H1 (cell line): ENCODE measurements around the gene QDPR. TPM values are rescaled to one million over a fixed set of nuclear protein-coding genes. Genes with fewer than 3 reads are reported as not detected.

Source experiments
- CTCF ChIA-PET: fragments of 300-600 bp; sonication (Branson Sonifier 250); formaldehyde crosslinking; loops from one replicate; lab custom pipeline; 2021; ENCODE audit not compliant: partially characterized antibody; lab: Charles Lee
- POLR2A ChIA-PET: fragments of 300-600 bp; sonication (Branson Sonifier 250); formaldehyde crosslinking; loops from one replicate; lab custom pipeline; 2021; ENCODE audit warnings: inconsistent platforms; ENCODE audit not compliant: partially characterized antibody; lab: Charles Lee
- DNase-seq, 2 experiments: peaks; one replicate each; pipeline versions ENCODE4 v3.0.0 to v3.0.0-alpha.2; 2010 to 2022; ENCODE audit warnings: low spot score in 2 of 2, low read depth in 1 of 2, mixed read lengths in 1 of 2
- FAIRE-seq: peaks from 2 replicates; lab custom pipeline; 2011; peaks lifted over from hg19 to GRCh38; lab: Jason Lieb, UNC
- H2AFZ ChIP-seq: 2 replicates; pipeline ENCODE4 v1.8.1; 2012; ENCODE audit warnings: low read length, inconsistent platforms
- H2AK5ac ChIP-seq: 2 replicates; pipeline ENCODE4 v1.6.1; 2013; ENCODE audit warnings: low read depth, low read length
- H2BK120ac ChIP-seq: replicated peaks from 2 replicates; pipeline ENCODE3; 2013; ENCODE audit warnings: low read depth, low read length, inconsistent platforms
- H2BK12ac ChIP-seq: 2 replicates; pipeline ENCODE4 v1.6.1; 2013; ENCODE audit warnings: low read depth, low read length
- H2BK15ac ChIP-seq: 2 replicates; pipeline ENCODE4 v1.6.1; 2013; ENCODE audit warnings: low read length
- H2BK20ac ChIP-seq: 2 replicates; pipeline ENCODE4 v1.6.1; 2013; ENCODE audit warnings: low read length
- H2BK5ac ChIP-seq: 2 replicates; pipeline ENCODE4 v1.6.1; 2013; ENCODE audit warnings: low read depth, low read length
- H3K14ac ChIP-seq: 2 replicates; pipeline ENCODE4 v1.6.1; 2013; ENCODE audit warnings: inconsistent platforms; ENCODE audit not compliant: insufficient read length
- H3K18ac ChIP-seq: 2 replicates; pipeline ENCODE4 v1.6.1; 2013; ENCODE audit warnings: low read length; ENCODE audit errors: extremely low read depth
- H3K23ac ChIP-seq: 2 replicates; pipeline ENCODE4 v1.6.1; 2013; ENCODE audit warnings: inconsistent platforms; ENCODE audit not compliant: insufficient read length
- H3K23me2 ChIP-seq: 2 replicates; pipeline ENCODE4 v1.6.1; 2013; ENCODE audit warnings: low read depth, low read length
- H3K27ac ChIP-seq: 2 replicates; pipeline ENCODE4 v1.6.1; 2011; ENCODE audit warnings: low read depth, low read length, inconsistent platforms
- H3K27me3 ChIP-seq, 4 experiments: replicated peaks in 1 of 4; 1 replicate in 1 of 4; 2 replicates in 3 of 4; pipeline versions ENCODE4 v1.6.1 to v1.8.1; 2011 to 2013; ENCODE audit warnings: low read length in 3 of 4, mild to moderate bottlenecking in 3 of 4, inconsistent platforms in 2 of 4, mixed read lengths in 2 of 4, moderate library complexity in 1 of 4; ENCODE audit not compliant: control insufficient read depth in 3 of 4, insufficient read depth in 3 of 4; ENCODE audit errors: extremely low read depth in 1 of 4
- H3K36me3 ChIP-seq, 4 experiments: 2 replicates each; pipeline versions ENCODE4 v1.6.1 to v1.8.1; 2011 to 2013; ENCODE audit warnings: mild to moderate bottlenecking in 4 of 4, low read length in 3 of 4, moderate library complexity in 2 of 4, control low read depth in 1 of 4, inconsistent platforms in 1 of 4; ENCODE audit not compliant: insufficient read depth in 4 of 4, control insufficient read depth in 2 of 4
- H3K4ac ChIP-seq: replicated peaks from 2 replicates; pipeline ENCODE3; 2013; ENCODE audit warnings: low read length, low read depth, mixed read lengths, inconsistent platforms; ENCODE audit not compliant: insufficient read length
- H3K4me1 ChIP-seq, 4 experiments: replicated peaks in 1 of 4; 1 replicate in 1 of 4; 2 replicates in 3 of 4; pipeline versions ENCODE4 v1.6.1 to v1.8.1; 2011 to 2013; ENCODE audit warnings: low read length in 3 of 4, inconsistent platforms in 2 of 4, mixed read lengths in 1 of 4; ENCODE audit not compliant: insufficient read depth in 4 of 4, control insufficient read depth in 3 of 4
- H3K4me2 ChIP-seq, 2 experiments: 2 replicates each; pipeline versions ENCODE4 v1.6.1 to v1.8.1; 2011 to 2013; ENCODE audit warnings: low read depth in 2 of 2, low read length in 2 of 2, control low read depth in 1 of 2, inconsistent platforms in 1 of 2, mild to moderate bottlenecking in 1 of 2; ENCODE audit not compliant: insufficient read depth in 1 of 2
- H3K4me3 ChIP-seq, 4 experiments: fragments of 200-600, 300-600 bp in 1 of 4; sonication (generic), shearing (Covaris generic), sonication (Bioruptor Twin) in 1 of 4; 2 replicates each; pipeline versions ENCODE4 v1.5.1 to v1.8.1; 2011 to 2016; ENCODE audit warnings: low read length in 4 of 4, low read depth in 3 of 4, control low read depth in 2 of 4, inconsistent platforms in 2 of 4, mild to moderate bottlenecking in 2 of 4, mixed read lengths in 1 of 4, moderate library complexity in 1 of 4; ENCODE audit not compliant: insufficient read depth in 2 of 4; ENCODE audit errors: extremely low read depth in 1 of 4
- H3K56ac ChIP-seq: replicated peaks from 2 replicates; pipeline ENCODE3; 2013; ENCODE audit warnings: low read depth, mild to moderate bottlenecking, mixed read lengths, low read length, inconsistent platforms; ENCODE audit not compliant: insufficient read length
- H3K79me1 ChIP-seq: 2 replicates; pipeline ENCODE4 v1.6.1; 2013; ENCODE audit warnings: low read depth, low read length, control low read depth
- H3K79me2 ChIP-seq, 2 experiments: 2 replicates each; pipeline versions ENCODE4 v1.6.1 to v1.8.1; 2012 to 2013; ENCODE audit warnings: low read length in 2 of 2, mild to moderate bottlenecking in 2 of 2, inconsistent platforms in 1 of 2; ENCODE audit not compliant: insufficient read depth in 2 of 2, control insufficient read depth in 1 of 2
- H3K9ac ChIP-seq, 4 experiments: replicated peaks in 1 of 4; 1 replicate in 1 of 4; 2 replicates in 3 of 4; pipeline versions ENCODE4 v1.6.1 to v1.8.1; 2011 to 2013; ENCODE audit warnings: low read depth in 3 of 4, low read length in 3 of 4, control low read depth in 2 of 4, mild to moderate bottlenecking in 2 of 4, moderate library complexity in 2 of 4, inconsistent platforms in 1 of 4; ENCODE audit errors: extremely low read depth in 1 of 4
- H3K9me3 ChIP-seq, 2 experiments: 2 replicates each; pipeline versions ENCODE4 v1.6.1 to v1.8.1; 2012 to 2013; ENCODE audit warnings: mild to moderate bottlenecking in 2 of 2, moderate library complexity in 2 of 2, control low read depth in 1 of 2, inconsistent platforms in 1 of 2, low read depth in 1 of 2, low read length in 1 of 2, mixed read lengths in 1 of 2; ENCODE audit not compliant: insufficient read depth in 2 of 2
- H4K20me1 ChIP-seq, 2 experiments: replicated peaks in 1 of 2; 2 replicates each; pipeline versions ENCODE3 to v1.8.1; 2011 to 2013; ENCODE audit warnings: inconsistent platforms in 2 of 2, low read length in 2 of 2, mild to moderate bottlenecking in 1 of 2; ENCODE audit not compliant: insufficient read depth in 2 of 2, control insufficient read depth in 1 of 2
- H4K5ac ChIP-seq: 2 replicates; pipeline ENCODE4 v1.6.1; 2013; ENCODE audit warnings: low read length, low read depth, mixed read lengths, inconsistent platforms; ENCODE audit not compliant: insufficient read length
- H4K8ac ChIP-seq: 2 replicates; pipeline ENCODE4 v1.8.0; 2013; ENCODE audit warnings: mild to moderate bottlenecking, moderate library complexity, low read length, inconsistent platforms; ENCODE audit not compliant: insufficient read depth; ENCODE audit errors: extremely low read depth
- H4K91ac ChIP-seq: replicated peaks from 2 replicates; pipeline ENCODE3; 2013; ENCODE audit warnings: low read length, mixed read lengths, inconsistent platforms; ENCODE audit not compliant: insufficient read length
- ATF3 ChIP-seq: IDR thresholded peaks from 2 replicates; pipeline ENCODE4 v1.6.1; 2011; ENCODE audit warnings: low read depth, mild to moderate bottlenecking, low read length; ENCODE audit not compliant: insufficient read depth
- BCL11A ChIP-seq, 2 experiments: IDR thresholded peaks; one replicate each; pipeline ENCODE4 v1.6.1; 2011; ENCODE audit warnings: low read depth in 2 of 2, low read length in 2 of 2, mild to moderate bottlenecking in 2 of 2
- CBX5 ChIP-seq: fragments of 300-800, 300-1000 bp; sonication (generic); IDR thresholded peaks from 2 replicates; pipeline ENCODE4 v1.7.1; 2016; ENCODE audit warnings: antibody characterized with exemption, low read length, low read depth
- CEBPB ChIP-seq: IDR thresholded peaks from 2 replicates; pipeline ENCODE4 v1.6.1; 2012; ENCODE audit warnings: low read depth, low read length
- CHD1 ChIP-seq: IDR thresholded peaks from 2 replicates; pipeline ENCODE4 v1.6.1; 2012; ENCODE audit warnings: low read depth, low read length, improper control_type of control experiment
- CREB1 ChIP-seq: IDR thresholded peaks from 2 replicates; pipeline ENCODE4 v1.6.1; 2012; ENCODE audit warnings: inconsistent platforms
- HDAC2 ChIP-seq, 2 experiments: fragments of 300-600 bp in 1 of 2; sonication (generic) in 1 of 2; IDR thresholded peaks; 2 replicates each; pipeline ENCODE4 v1.6.1; 2011 to 2012; ENCODE audit warnings: low read depth in 2 of 2, low read length in 2 of 2, mild to moderate bottlenecking in 2 of 2, moderate library complexity in 2 of 2, borderline replicate concordance in 1 of 2, inconsistent platforms in 1 of 2
- PHF8 ChIP-seq: fragments of 200-600 bp; sonication (generic); conservative IDR thresholded peaks from 2 replicates; pipeline ENCODE4 v1.7.1; 2012; ENCODE audit warnings: low read depth, mild to moderate bottlenecking, inconsistent platforms, low read length, moderate library complexity
- POLR2AphosphoS5 ChIP-seq: IDR thresholded peaks from 2 replicates; pipeline ENCODE4 v1.6.1; 2011; ENCODE audit warnings: low read depth, low read length
- RAD21 ChIP-seq, 2 experiments: IDR thresholded peaks in 1 of 2; conservative IDR thresholded peaks in 1 of 2; 2 replicates each; pipeline ENCODE4 v1.6.1; 2011; ENCODE audit warnings: low read depth in 2 of 2, low read length in 2 of 2, improper control_type of control experiment in 1 of 2, inconsistent platforms in 1 of 2, mild to moderate bottlenecking in 1 of 2, moderate library complexity in 1 of 2
- RFX5 ChIP-seq: IDR thresholded peaks from 2 replicates; pipeline ENCODE4 v1.6.1; 2011; ENCODE audit warnings: low read depth, low read length, improper control_type of control experiment, borderline replicate concordance
- TEAD4 ChIP-seq: IDR thresholded peaks from 2 replicates; pipeline ENCODE4 v1.6.1; 2012; ENCODE audit warnings: low read depth, low read length, inconsistent platforms, mixed read lengths
- WGBS, 2 experiments: shearing (Covaris generic) in 1 of 2; methylation state at CpG; one replicate each; pipeline versions ENCODE4 v1.1.6 to v1.1.7; 2013 to 2015; ENCODE audit warnings: low lambda C conversion rate in 2 of 2, mixed read lengths in 2 of 2, inconsistent platforms in 1 of 2, low coverage in 1 of 2, missing lambda C conversion rate in 1 of 2; ENCODE audit not compliant: insufficient replicate concordance in 2 of 2, insufficient coverage in 1 of 2, insufficient read length in 1 of 2; ENCODE audit errors: extremely low coverage in 1 of 2, missing lambda C conversion rate in 1 of 2; 5-methylcytosine and 5-hydroxymethylcytosine counted together
- polyA plus RNA-seq, 7 experiments: library from polyadenylated mRNA; depleted of rRNA in 3 of 7; stranded (reverse) in 5 of 7; unstranded in 2 of 7; fragments of >200 nt in 5 of 7; fragments of 200-250 nt in 2 of 7; gene quantifications; 1 replicate in 5 of 7; 2 replicates in 1 of 7; 4 replicates in 1 of 7; pipeline versions ENCODE4 v1.2.1 to v1.2.3, GENCODE V29; 2011 to 2013; ENCODE audit warnings: missing spikeins in 2 of 7, mixed read lengths in 2 of 7
- total RNA-seq: library from RNA; stranded (reverse); fragmentation: NEBNext Ultra II Directional; extraction: Animal tissue kit (Norgen Biotek cat#: 25700); gene quantifications from 2 replicates; pipeline ENCODE4 v1.2.1, GENCODE V29; 2021
- TF ChIP-seq, protein P1 (sequence below): IDR thresholded peaks from 2 replicates; pipeline ENCODE4 v1.6.1; 2011; ENCODE audit warnings: low read length, improper control_type of control experiment

QDPR gene
- total and polyA plus RNA-seq, 2 of the 8 experiments (the other 6 are each of a cell fraction or from before 2014, with no cell fraction given) = 33.6 to 35.9 TPM

DNA sequence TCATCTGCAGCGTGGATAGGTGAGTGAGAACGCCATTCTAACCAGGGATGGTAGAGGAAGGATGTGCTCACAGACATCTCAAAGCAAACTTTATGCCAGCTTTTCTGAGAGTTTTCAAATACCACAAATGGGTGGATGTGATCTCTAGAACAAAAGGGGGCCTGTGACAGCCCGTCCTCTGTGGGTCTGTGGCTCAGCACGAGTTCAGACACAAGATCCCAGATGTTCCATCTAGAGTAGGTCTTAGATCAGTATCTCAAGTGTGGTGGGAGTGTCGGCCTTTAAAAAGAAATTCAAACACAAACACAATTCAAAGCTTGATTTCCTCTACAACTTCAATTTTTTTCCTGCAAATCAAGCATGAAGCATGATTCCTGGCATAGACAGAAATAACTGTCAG is 22.8 kb downstream of the QDPR start:
- Histone ChIP-seq H2BK120ac (no peak overlapping the region), H4K8ac (no peak overlapping the region), H3K18ac (no peak overlapping the region), H3K79me2 (no peaks in the 10 kb centered on the region), H3K4me2 (no peak overlapping the region), H3K56ac (no peak overlapping the region), H3K4me1 (no peaks in the 10 kb centered on the region; a peak in 2 of 7 replicates), H2BK12ac (no peak overlapping the region), H3K79me1 (peaks cover 2% of the 10 kb centered on the region; the same call in 1 of the 2 replicates), H3K23ac (no peak overlapping the region), H3K27ac (no peak overlapping the region), H3K9ac (no peak overlapping the region), H2BK15ac (no peak overlapping the region), H4K20me1 (peaks cover 0 to 2% of the 10 kb centered on the region in 2 experiments), H2AFZ (no peak overlapping the region), H2AK5ac (no peak overlapping the region), H2BK20ac (no peak overlapping the region), H3K27me3 (no peaks in the 10 kb centered on the region), H3K23me2 (no peaks in the 10 kb centered on the region), H3K36me3 (peaks cover 2 to 22% (median 9%) of the 10 kb centered on the region in 4 experiments; a peak in 6 of 8 replicates), H3K9me3 (no peaks in the 10 kb centered on the region), H3K4ac (no peak overlapping the region), H2BK5ac (no peak overlapping the region), H3K4me3 (no peak overlapping the region), H3K14ac (no peak overlapping the region), H4K5ac (no peak overlapping the region), H4K91ac (no peak overlapping the region)
- WGBS, 2 experiments = 93% methylated on average over 5 of the region's 5 CpGs; no CpG with 5 or more reads in 1 of the 2 experiments
- DNase-seq (no peak), FAIRE-seq (no peak)
- CTCF ChIA-PET = interaction anchor here (0.6 kb wide), 2 partner anchors 16 to 54 kb away, joined by 3 read pairs; no protein-coding TSS in a partner anchor
- POLR2A ChIA-PET = no interaction called here
- TF ChIP-seq ATF3 = no peak
- TF ChIP-seq CBX5 = no peak
- TF ChIP-seq RAD21 (IDR thresholded peaks at IDR 0.05 in 1 of 2, conservative IDR thresholded peaks at IDR 0.05 in 1 of 2; ENCODE audit: low read depth in 2 of 2, low read length in 2 of 2) = no peak
- TF ChIP-seq CEBPB = no peak
- TF ChIP-seq POLR2AphosphoS5 = no peak
- TF ChIP-seq CHD1 = no peak
- TF ChIP-seq HDAC2 (IDR thresholded peaks at IDR 0.05; ENCODE audit: borderline replicate concordance in 1 of 2, low read depth in 2 of 2, low read length in 2 of 2) = no peak
- TF ChIP-seq TEAD4 = no peak
- no peak for TF ChIP-seq PHF8
- TF ChIP-seq, protein P1, sequence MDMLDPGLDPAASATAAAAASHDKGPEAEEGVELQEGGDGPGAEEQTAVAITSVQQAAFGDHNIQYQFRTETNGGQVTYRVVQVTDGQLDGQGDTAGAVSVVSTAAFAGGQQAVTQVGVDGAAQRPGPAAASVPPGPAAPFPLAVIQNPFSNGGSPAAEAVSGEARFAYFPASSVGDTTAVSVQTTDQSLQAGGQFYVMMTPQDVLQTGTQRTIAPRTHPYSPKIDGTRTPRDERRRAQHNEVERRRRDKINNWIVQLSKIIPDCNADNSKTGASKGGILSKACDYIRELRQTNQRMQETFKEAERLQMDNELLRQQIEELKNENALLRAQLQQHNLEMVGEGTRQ = no peak
- no peak for TF ChIP-seq BCL11A (IDR thresholded peaks at IDR 0.05; ENCODE audit: low read depth in 2 of 2, low read length in 2 of 2)
- TF ChIP-seq CREB1 = no peak
- TF ChIP-seq RFX5 = no peak
